ENCODE results near the gene CNTNAP2.

GRCh38 chr7:146172112-146172511 lies 55.5 kb downstream of the CNTNAP2 start:
- TF ChIP-seq CTCF (conservative IDR thresholded peaks at IDR 0.05 in 1 of 2, IDR thresholded peaks at IDR 0.05 in 1 of 2; ENCODE audit: low read depth in 1 of 2, low read length in 2 of 2) (no peak), EZH2 (IDR thresholded peaks at IDR 0.05; ENCODE audit: low read length, missing control alignments) (no peak)

Measured in fibroblast of lung (primary cell).